T-helper 9 cell (primary cell): ENCODE measurements around the gene BRICD5.
"Not testable (repeated sequence)": the region's sequence is repeated elsewhere in the genome, so short reads cannot be mapped to it uniquely, and the experiment has no call there.

Source experiments
- DNase-seq: peaks from one replicate; pipeline ENCODE4 v3.0.0-alpha.2; 2020

Gene BRICD5

GRCh38 chr16:2214719-2214968, 4.0 kb upstream of the BRICD5 start, which contains the start of gene PGP:
TSS of gene PGP (minus strand) at chr16:2214840. CDS start at chr16:2214777, 63 bp downstream.
- no peak for DNase-seq

GRCh38 chr16:2213817-2214718, 3.4 kb upstream of the BRICD5 start:
- no peak for DNase-seq

- no peak for DNase-seq
Measured at GRCh38 chr16:2212362-2213324, 2.0 kb upstream of the BRICD5 start.

- DNase-seq, result no peak
Measured at GRCh38 chr16:2211923-2212347, 1.3 kb upstream of the BRICD5 start.

- no peak for DNase-seq
Measured at GRCh38 chr16:2210009-2210332, 692 bp downstream of the BRICD5 start.

GRCh38 chr16:2209258-2210008, 1.2 kb downstream of the BRICD5 start:
- DNase-seq, result no peak

- DNase-seq, result no peak
Measured at GRCh38 chr16:2208772-2209171, 1.9 kb downstream of the BRICD5 start.

- DNase-seq, result no peak
Measured at GRCh38 chr16:2208308-2208707, 2.4 kb downstream of the BRICD5 start.

GRCh38 chr16:2207872-2208271, 2.8 kb downstream of the BRICD5 start:
- DNase-seq, result no peak

- DNase-seq, result no peak
Measured at GRCh38 chr16:2206780-2207433, 3.8 kb downstream of the BRICD5 start.

GRCh38 chr16:2206420-2206779, 4.3 kb downstream of the BRICD5 start:
- DNase-seq, result no peak

GRCh38 chr16:2205967-2206313, 4.7 kb downstream of the BRICD5 start:
- DNase-seq, result no peak

- DNase-seq, result peak; percentile 91
Measured at GRCh38 chr16:2205104-2205966, 5.3 kb downstream of the BRICD5 start, which contains the start of gene MLST8. TSS of gene MLST8 (plus strand) at chr16:2205454. CDS start at chr16:2206086, 632 bp downstream.

- DNase-seq, result no peak
Measured at GRCh38 chr16:2204416-2205103, 6.1 kb downstream of the BRICD5 start.

- not testable (repeated sequence) for DNase-seq
Measured at GRCh38 chr16:2203119-2203688, 7.5 kb downstream of the BRICD5 start.

- DNase-seq, result no peak
Measured at GRCh38 chr16:2200313-2200712, 10.3 kb downstream of the BRICD5 start.

- no peak for DNase-seq
Measured at GRCh38 chr16:2199621-2200139, 11.0 kb downstream of the BRICD5 start.

GRCh38 chr16:2199095-2199494, 11.6 kb downstream of the BRICD5 start:
- no peak for DNase-seq

GRCh38 chr16:2198283-2198682, 12.4 kb downstream of the BRICD5 start:
- DNase-seq, result no peak

GRCh38 chr16:2197765-2198164, 12.9 kb downstream of the BRICD5 start:
- DNase-seq, result no peak
